Endothelial cell of umbilical vein (primary cell): ENCODE results near the gene TAF1A. TPM values are rescaled to one million over a fixed set of nuclear protein-coding genes. Genes with fewer than 3 reads are reported as not detected.

Source experiments
- BruUV-seq: library from RNA; stranded (reverse); fragments of 400-500 nt; replicated peaks from 2 replicates; lab custom pipeline; 2021; lab: Mats Ljungman, UMichigan
- CTCF ChIA-PET: fragments of 300-600, 350-600 bp; sonication (Branson Sonifier 250); formaldehyde crosslinking; loops from one replicate; lab custom pipeline; 2021; ENCODE audit warnings: antibody characterized with exemption, inconsistent platforms; lab: Charles Lee
- POLR2A ChIA-PET: fragments of 300-600, 350-600 bp; sonication (Branson Sonifier 250); formaldehyde crosslinking; loops from one replicate; lab custom pipeline; 2021; ENCODE audit warnings: antibody characterized with exemption, inconsistent platforms; lab: Charles Lee
- DNase-seq: peaks from one replicate; pipeline ENCODE4 v3.0.0-alpha.2; 2011; ENCODE audit warnings: low read depth, low spot score
- FAIRE-seq: peaks from 2 replicates; lab custom pipeline; 2011; peaks lifted over from hg19 to GRCh38; lab: Jason Lieb, UNC
- H2AFZ ChIP-seq: 2 replicates; pipeline ENCODE4 v1.6.0; 2012; ENCODE audit warnings: low read depth, low read length, control low read depth, inconsistent platforms
- H3K27ac ChIP-seq: 2 replicates; pipeline ENCODE4 v1.5.1; 2011; ENCODE audit warnings: low read depth, mild to moderate bottlenecking, control low read depth, low read length, moderate library complexity; ENCODE audit not compliant: insufficient read depth
- H3K27me3 ChIP-seq, 2 experiments: 2 replicates each; pipeline versions ENCODE4 v1.6.0 to v1.6.1; 2011; ENCODE audit warnings: low read length in 2 of 2, mixed read lengths in 1 of 2; ENCODE audit not compliant: control insufficient read depth in 2 of 2, insufficient read depth in 2 of 2
- H3K36me3 ChIP-seq, 2 experiments: 2 replicates in 1 of 2; 3 replicates in 1 of 2; pipeline ENCODE4 v1.5.1; 2011; ENCODE audit warnings: low read length in 2 of 2, mild to moderate bottlenecking in 1 of 2, moderate library complexity in 1 of 2; ENCODE audit not compliant: control insufficient read depth in 2 of 2, insufficient read depth in 2 of 2; ENCODE audit errors: extremely low read depth in 1 of 2
- H3K4me1 ChIP-seq: 3 replicates; pipeline ENCODE4 v1.5.1; 2011; ENCODE audit warnings: mild to moderate bottlenecking, low read length; ENCODE audit not compliant: control insufficient read depth, insufficient read depth; ENCODE audit errors: extremely low read depth
- H3K4me2 ChIP-seq: 2 replicates; pipeline ENCODE4 v1.6.1; 2011; ENCODE audit warnings: low read length, control low read depth, mixed read lengths; ENCODE audit not compliant: insufficient read depth
- H3K4me3 ChIP-seq, 3 experiments: fragments of 200-600 bp in 1 of 3; sonication (generic), shearing (Covaris generic) in 1 of 3; replicated peaks in 1 of 3; 2 replicates each; pipeline ENCODE4 v1.5.1; 2011 to 2016; ENCODE audit warnings: control low read depth in 3 of 3, low read length in 3 of 3, mild to moderate bottlenecking in 2 of 3, inconsistent platforms in 1 of 3, low read depth in 1 of 3, moderate library complexity in 1 of 3; ENCODE audit not compliant: insufficient read depth in 1 of 3
- H3K79me2 ChIP-seq: 2 replicates; pipeline ENCODE4 v1.6.0; 2012; ENCODE audit warnings: low read length, inconsistent platforms; ENCODE audit not compliant: control insufficient read depth, insufficient read depth
- H3K9ac ChIP-seq: replicated peaks from 2 replicates; pipeline ENCODE3; 2011; ENCODE audit warnings: low read length, control low read depth; ENCODE audit not compliant: insufficient read depth; ENCODE audit errors: extremely low read depth
- H3K9me1 ChIP-seq: replicated peaks from 3 replicates; pipeline ENCODE4 v1.6.0; 2011; ENCODE audit warnings: mild to moderate bottlenecking, low read length; ENCODE audit not compliant: control insufficient read depth, insufficient read depth; ENCODE audit errors: extremely low read depth
- H3K9me3 ChIP-seq: replicated peaks from 2 replicates; pipeline ENCODE4 v1.5.1; 2012; ENCODE audit warnings: low read length, inconsistent platforms; ENCODE audit not compliant: control insufficient read depth, insufficient read depth
- H4K20me1 ChIP-seq: replicated peaks from 2 replicates; pipeline ENCODE3; 2011; ENCODE audit warnings: mild to moderate bottlenecking, low read length; ENCODE audit not compliant: control insufficient read depth, insufficient read depth; ENCODE audit errors: extremely low read depth
- EZH2 ChIP-seq: IDR thresholded peaks from 2 replicates; pipeline ENCODE4 v1.6.1; 2012; ENCODE audit warnings: borderline replicate concordance, low read depth, mild to moderate bottlenecking, moderate library complexity, low read length, inconsistent platforms; ENCODE audit not compliant: severe bottlenecking
- FOS ChIP-seq: IDR thresholded peaks from 2 replicates; pipeline ENCODE4 v1.6.1; 2011; ENCODE audit warnings: mild to moderate bottlenecking, low read length, moderate library complexity, borderline replicate concordance; ENCODE audit not compliant: insufficient read depth
- GATA2 ChIP-seq: IDR thresholded peaks from 2 replicates; pipeline ENCODE4 v1.7.0; 2011; ENCODE audit warnings: low read depth, mild to moderate bottlenecking, moderate library complexity, mixed read lengths, low read length; ENCODE audit not compliant: insufficient read length, insufficient read depth
- JUN ChIP-seq: IDR thresholded peaks from 2 replicates; pipeline ENCODE4 v1.6.1; 2011; ENCODE audit warnings: borderline replicate concordance, low read depth; ENCODE audit not compliant: insufficient read length, insufficient read depth
- MAX ChIP-seq: IDR thresholded peaks from 2 replicates; pipeline ENCODE4 v1.6.1; 2011; ENCODE audit not compliant: insufficient read depth, insufficient read length
- MYC ChIP-seq: IDR thresholded peaks from one replicate; pipeline ENCODE4 v1.6.1; 2011; ENCODE audit warnings: mild to moderate bottlenecking, low read depth, low read length
- POLR2A ChIP-seq: IDR thresholded peaks from 2 replicates; pipeline ENCODE4 v1.6.1; 2012; ENCODE audit warnings: low read depth, mild to moderate bottlenecking, control low read depth, low read length
- POLR2AphosphoS5 ChIP-seq: IDR thresholded peaks from 2 replicates; pipeline ENCODE4 v1.6.1; 2012; ENCODE audit warnings: low read depth, mild to moderate bottlenecking, control low read depth, low read length, moderate library complexity; ENCODE audit not compliant: insufficient read depth
- dilution Hi-C: fragments of 300-500 bp; cut with MboI; formaldehyde crosslinking; loops from one replicate; pipeline ENCODE4 v1.15.0; 2019; ENCODE audit warnings: low sequenced_read_pairs; ENCODE audit not compliant: extremely low pct_ligation_motif_present
- intact Hi-C: fragments of 100-400 bp; cut with micrococcal nuclease; formaldehyde crosslinking; loops from one replicate; pipeline ENCODE4 v1.10.0; 2022
- polyA plus RNA-seq, 4 experiments: library from polyadenylated mRNA; depleted of rRNA in 3 of 4; stranded (reverse) in 3 of 4; unstranded in 1 of 4; fragments of >200 nt; gene quantifications; 2 replicates each; pipeline versions ENCODE4 v1.2.1 to v1.2.3, GENCODE V29; 2011 to 2012; ENCODE audit warnings: missing spikeins in 1 of 4
- total RNA-seq: library from RNA; stranded (reverse); gene quantifications from 2 replicates; pipeline ENCODE4 v1.2.3, GENCODE V29; 2021
- TF ChIP-seq, protein P1 (sequence below), 2 donors: IDR thresholded peaks; 1 replicate in 1 of 2; 2 replicates in 1 of 2; pipeline ENCODE4 v1.5.1; 2011; ENCODE audit warnings: low read length in 2 of 2, mild to moderate bottlenecking in 2 of 2, moderate library complexity in 2 of 2, control low read depth in 1 of 2, inconsistent platforms in 1 of 2, low read depth in 1 of 2; ENCODE audit not compliant: insufficient read depth in 1 of 2; ENCODE audit errors: extremely low read depth in 1 of 2

TAF1A gene
- total and polyA plus RNA-seq, 2 donors (not counting 3 experiments of a cell fraction or from before 2014, with no cell fraction given): 1.3 to 5.3 TPM

GRCh38 chr1:222546548-222547259 is 43.0 kb downstream of the TAF1A start:
- ChIA-PET CTCF (interaction anchor here (0.8 to 1.2 kb wide), 3 partner anchors 15 to 577 kb away, joined by 3 to 4 read pairs (median 4); no protein-coding TSS in a partner anchor), POLR2A (no interaction called here)
- TF ChIP-seq POLR2AphosphoS5: no peak
- TF ChIP-seq EZH2: no peak
- no peak for TF ChIP-seq JUN
- no peak for TF ChIP-seq POLR2A
- H3K9me3 ChIP-seq: no peaks in the 10 kb centered on the region
- H3K27ac ChIP-seq: no peak overlapping the region
- no peaks in the 10 kb centered on the region for H3K4me1 ChIP-seq
- DNase-seq: no peak
- no peaks in the 10 kb centered on the region for H3K9me1 ChIP-seq
- H3K79me2 ChIP-seq: no peaks in the 10 kb centered on the region
- no peaks in the 10 kb centered on the region for H4K20me1 ChIP-seq
- no peak for FAIRE-seq
- no TSS peak for BruUV-seq
- no peak overlapping the region for H2AFZ ChIP-seq
- H3K36me3 ChIP-seq: no peaks in the 10 kb centered on the region
- H3K4me3 ChIP-seq: no peak overlapping the region
- peaks cover 3 to 5% of the 10 kb centered on the region in 2 experiments for H3K27me3 ChIP-seq
- H3K9ac ChIP-seq: no peak overlapping the region
- dilution Hi-C loops (no loop called here), intact Hi-C loops (loop anchor here (2.0 kb wide), 1 partner anchor 88 kb away; no protein-coding TSS in a partner anchor)
- H3K4me2 ChIP-seq: no peak overlapping the region

DNA sequence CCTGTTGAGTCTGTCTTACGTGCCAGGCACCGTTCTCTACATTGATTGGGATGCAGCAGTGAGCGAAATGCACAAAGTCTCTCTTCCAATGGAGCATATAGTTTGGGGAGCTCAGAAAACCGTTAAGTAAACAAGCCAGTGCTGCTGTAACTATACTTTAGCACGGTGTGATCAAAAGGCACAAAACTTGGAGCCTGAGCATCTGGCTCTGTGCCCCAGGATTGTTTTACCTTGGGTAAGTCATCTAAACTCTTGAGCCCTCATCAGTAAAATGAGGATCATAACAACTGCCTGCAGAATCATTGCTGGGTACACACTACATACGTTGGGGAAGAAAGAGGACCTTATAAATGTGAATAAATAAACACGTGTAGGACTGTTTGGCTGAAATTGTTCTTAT is 43.6 kb downstream of the TAF1A start:
- Histone ChIP-seq H3K79me2 (no peaks in the 10 kb centered on the region), H4K20me1 (no peaks in the 10 kb centered on the region), H3K4me2 (no peak overlapping the region), H3K4me3 (no peak overlapping the region), H2AFZ (no peak overlapping the region), H3K9me3 (no peaks in the 10 kb centered on the region), H3K4me1 (no peaks in the 10 kb centered on the region), H3K27me3 (peaks cover 3 to 5% of the 10 kb centered on the region in 2 experiments), H3K9ac (no peak overlapping the region), H3K36me3 (no peaks in the 10 kb centered on the region), H3K9me1 (no peaks in the 10 kb centered on the region), H3K27ac (no peak overlapping the region)
- intact Hi-C loops (loop anchor here (2.0 kb wide), 1 partner anchor 89 kb away; no protein-coding TSS in a partner anchor), dilution Hi-C loops (no loop called here)
- BruUV-seq: no TSS peak
- CTCF ChIA-PET: interaction anchor here (1.2 kb wide), 1 partner anchor 88 kb away, joined by 4 read pairs; no protein-coding TSS in a partner anchor
- DNase-seq (no peak), FAIRE-seq (no peak)
- POLR2A ChIA-PET: no interaction called here
- TF ChIP-seq, protein P1, sequence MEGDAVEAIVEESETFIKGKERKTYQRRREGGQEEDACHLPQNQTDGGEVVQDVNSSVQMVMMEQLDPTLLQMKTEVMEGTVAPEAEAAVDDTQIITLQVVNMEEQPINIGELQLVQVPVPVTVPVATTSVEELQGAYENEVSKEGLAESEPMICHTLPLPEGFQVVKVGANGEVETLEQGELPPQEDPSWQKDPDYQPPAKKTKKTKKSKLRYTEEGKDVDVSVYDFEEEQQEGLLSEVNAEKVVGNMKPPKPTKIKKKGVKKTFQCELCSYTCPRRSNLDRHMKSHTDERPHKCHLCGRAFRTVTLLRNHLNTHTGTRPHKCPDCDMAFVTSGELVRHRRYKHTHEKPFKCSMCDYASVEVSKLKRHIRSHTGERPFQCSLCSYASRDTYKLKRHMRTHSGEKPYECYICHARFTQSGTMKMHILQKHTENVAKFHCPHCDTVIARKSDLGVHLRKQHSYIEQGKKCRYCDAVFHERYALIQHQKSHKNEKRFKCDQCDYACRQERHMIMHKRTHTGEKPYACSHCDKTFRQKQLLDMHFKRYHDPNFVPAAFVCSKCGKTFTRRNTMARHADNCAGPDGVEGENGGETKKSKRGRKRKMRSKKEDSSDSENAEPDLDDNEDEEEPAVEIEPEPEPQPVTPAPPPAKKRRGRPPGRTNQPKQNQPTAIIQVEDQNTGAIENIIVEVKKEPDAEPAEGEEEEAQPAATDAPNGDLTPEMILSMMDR (IDR thresholded peaks at IDR 0.05; ENCODE audit: extremely low read depth in 1 of 2, insufficient read depth in 1 of 2, low read depth in 1 of 2, low read length in 2 of 2): no peak
- TF ChIP-seq FOS (no peak), MYC (no peak), MAX (no peak), EZH2 (no peak), POLR2AphosphoS5 (no peak), POLR2A (no peak), GATA2 (no peak), JUN (no peak)
